ENCODE data around the gene GAD2. TPM values are rescaled to one million over a fixed set of nuclear protein-coding genes. Genes with fewer than 3 reads are reported as not detected.
"Not testable (repeated sequence)": the region's sequence is repeated elsewhere in the genome, so short reads cannot be mapped to it uniquely, and the experiment has no call there.

GAD2 gene
- total RNA-seq, 1 experiment from 2014 or later, result 2.7 TPM

- Histone ChIP-seq H3K27me3 (ENCODE audit: control insufficient read depth, insufficient read depth, low read length) (no peaks in the 10 kb centered on the region), H3K36me3 (replicated peaks; ENCODE audit: control insufficient read depth, insufficient read depth, low read length) (no peaks in the 10 kb centered on the region), H3K4me3 (ENCODE audit: insufficient read depth, low read depth, low read length) (no peak overlapping the region)
- DNase-seq, result no peak
Observed at GRCh38 chr10:26314265-26315013, 97.9 kb downstream of the GAD2 start.

DNA sequence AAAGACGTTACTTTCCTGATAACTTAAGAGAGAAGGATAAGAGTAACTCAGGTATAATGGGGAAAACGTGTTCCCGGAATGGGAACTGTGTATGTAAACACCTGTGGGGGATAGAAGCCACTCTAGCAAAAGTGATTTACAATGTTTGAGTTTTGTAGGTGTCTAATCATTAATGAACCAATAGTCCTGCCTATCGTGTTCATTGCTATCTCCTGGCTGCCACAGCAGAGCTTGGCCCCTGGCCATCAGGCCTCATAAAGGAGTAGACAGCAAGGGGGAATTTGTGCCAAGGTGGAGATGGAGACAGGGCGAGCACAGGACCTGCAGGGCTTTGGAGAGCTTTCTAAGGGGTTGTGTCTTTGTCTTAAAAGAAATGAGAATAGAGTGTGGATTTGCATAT, 102.1 kb downstream of the GAD2 start:
- H3K36me3 ChIP-seq (replicated peaks; ENCODE audit: control insufficient read depth, insufficient read depth, low read length), result no peaks in the 10 kb centered on the region
- no peaks in the 10 kb centered on the region for H3K27me3 ChIP-seq (ENCODE audit: control insufficient read depth, insufficient read depth, low read length)
- no peak overlapping the region for H3K4me3 ChIP-seq (ENCODE audit: insufficient read depth, low read depth, low read length)
- DNase-seq, result no peak

DNA sequence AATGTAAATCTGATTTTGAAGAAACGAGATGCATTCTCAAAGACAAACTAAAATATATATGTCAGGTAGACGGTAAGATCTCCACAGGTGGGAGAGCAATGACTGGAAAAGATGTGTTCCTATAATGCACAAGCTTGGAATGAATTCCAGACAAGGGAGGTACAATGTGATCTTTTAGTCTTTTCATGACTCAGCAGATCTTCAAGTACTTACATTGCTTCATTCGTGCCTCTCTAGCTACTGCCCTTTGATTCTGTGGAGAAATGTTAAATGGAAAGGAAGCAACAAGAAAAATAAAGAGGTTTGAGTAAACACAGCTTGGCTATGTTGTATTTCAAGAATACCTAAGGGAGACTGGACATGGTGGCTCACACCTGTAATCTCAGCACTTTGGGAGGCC, 106.6 kb downstream of the GAD2 start:
- Histone ChIP-seq H3K36me3 (replicated peaks; ENCODE audit: control insufficient read depth, insufficient read depth, low read length) (no peaks in the 10 kb centered on the region), H3K4me3 (ENCODE audit: insufficient read depth, low read depth, low read length) (no peak overlapping the region), H3K27me3 (ENCODE audit: control insufficient read depth, insufficient read depth, low read length) (no peaks in the 10 kb centered on the region)
- DNase-seq, result no peak

- H3K27me3 ChIP-seq (ENCODE audit: control insufficient read depth, insufficient read depth, low read length), result no peaks in the 10 kb centered on the region
- no peaks in the 10 kb centered on the region for H3K36me3 ChIP-seq (replicated peaks; ENCODE audit: control insufficient read depth, insufficient read depth, low read length)
- no peak for DNase-seq
- no peak overlapping the region for H3K4me3 ChIP-seq (ENCODE audit: insufficient read depth, low read depth, low read length)
Observed at GRCh38 chr10:26326851-26327250, 110.3 kb downstream of the GAD2 start.

DNA sequence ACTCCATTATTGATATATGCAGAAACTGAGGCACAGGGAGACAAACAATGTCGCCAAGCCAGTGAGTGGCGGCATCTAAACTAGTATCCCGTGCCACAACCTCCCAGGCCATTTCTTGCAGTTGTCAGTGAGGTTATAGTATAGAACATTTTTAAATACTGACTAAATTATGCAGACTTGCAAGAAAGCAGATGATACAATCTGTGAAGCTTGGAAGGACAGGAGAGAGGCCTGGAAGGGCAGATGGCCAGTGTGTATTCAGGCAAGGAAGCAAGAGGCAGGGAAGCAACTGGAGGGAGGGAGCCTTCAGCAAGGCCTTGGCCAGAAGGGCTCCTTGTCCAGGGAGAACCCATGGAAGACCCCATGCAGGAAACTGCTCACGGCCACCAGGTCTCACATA, 111.2 kb downstream of the GAD2 start:
- Histone ChIP-seq H3K27me3 (ENCODE audit: control insufficient read depth, insufficient read depth, low read length) (no peaks in the 10 kb centered on the region), H3K4me3 (ENCODE audit: insufficient read depth, low read depth, low read length) (no peak overlapping the region), H3K36me3 (replicated peaks; ENCODE audit: control insufficient read depth, insufficient read depth, low read length) (no peaks in the 10 kb centered on the region)
- no peak for DNase-seq

DNA sequence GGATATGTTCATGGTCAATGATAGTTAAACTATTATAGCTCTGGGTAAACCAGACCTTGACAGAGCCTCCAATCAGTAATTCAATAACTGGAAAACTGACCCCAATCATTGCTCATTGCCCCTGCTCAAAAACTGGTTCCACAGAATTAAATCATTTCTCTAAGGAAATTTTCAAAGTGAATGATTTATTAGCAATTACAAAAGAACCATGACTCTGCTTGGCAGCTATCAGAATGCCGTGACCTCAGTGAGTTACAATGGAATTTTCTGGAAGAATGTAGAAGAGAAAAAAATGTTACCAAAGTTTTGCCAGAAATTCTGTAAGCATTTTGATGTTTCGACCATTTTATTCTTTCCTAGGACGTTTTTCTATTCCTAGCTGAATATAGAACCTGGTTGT, 114.8 kb downstream of the GAD2 start:
- no peaks in the 10 kb centered on the region for H3K27me3 ChIP-seq (ENCODE audit: control insufficient read depth, insufficient read depth, low read length)
- no peaks in the 10 kb centered on the region for H3K36me3 ChIP-seq (replicated peaks; ENCODE audit: control insufficient read depth, insufficient read depth, low read length)
- DNase-seq, result no peak
- H3K4me3 ChIP-seq (ENCODE audit: insufficient read depth, low read depth, low read length), result no peak overlapping the region

GRCh38 chr10:26334232-26334931, 117.8 kb downstream of the GAD2 start:
- no peaks in the 10 kb centered on the region for H3K27me3 ChIP-seq (ENCODE audit: control insufficient read depth, insufficient read depth, low read length)
- DNase-seq, result no peak
- H3K36me3 ChIP-seq (replicated peaks; ENCODE audit: control insufficient read depth, insufficient read depth, low read length), result no peaks in the 10 kb centered on the region
- H3K4me3 ChIP-seq (ENCODE audit: insufficient read depth, low read depth, low read length), result no peak overlapping the region

DNA sequence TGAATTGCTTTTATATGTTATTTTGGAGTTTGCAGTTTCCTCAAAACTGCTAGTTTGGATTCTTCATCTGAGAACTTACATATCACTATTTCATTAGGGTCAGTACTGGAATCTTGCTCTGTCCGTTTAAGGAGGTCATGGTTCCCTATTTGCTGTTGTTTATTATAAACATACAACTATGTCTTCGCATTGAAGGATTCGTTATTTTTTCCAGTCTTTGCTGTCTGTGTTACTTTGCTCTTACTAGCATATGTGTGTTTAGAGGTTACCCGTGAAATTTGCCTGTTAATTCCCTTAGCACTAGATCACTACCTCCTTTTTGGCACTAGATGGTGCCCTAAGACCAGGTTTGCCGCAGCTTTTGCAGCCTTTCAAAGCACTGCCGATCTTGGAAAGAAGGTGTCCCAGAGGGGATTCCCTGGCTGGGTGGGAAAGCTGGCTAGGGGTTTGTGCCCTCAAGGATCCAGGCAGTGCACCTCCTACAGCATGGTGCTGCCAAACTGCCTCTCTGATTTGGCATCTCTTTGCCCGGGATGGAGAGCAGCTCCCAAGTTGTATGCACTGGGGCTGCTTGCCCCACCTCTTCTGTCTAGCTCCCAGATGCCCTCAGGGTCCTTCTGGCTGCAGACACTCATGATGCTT, 118.5 kb downstream of the GAD2 start:
- Histone ChIP-seq H3K36me3 (replicated peaks; ENCODE audit: control insufficient read depth, insufficient read depth, low read length) (no peaks in the 10 kb centered on the region), H3K27me3 (ENCODE audit: control insufficient read depth, insufficient read depth, low read length) (no peaks in the 10 kb centered on the region), H3K4me3 (ENCODE audit: insufficient read depth, low read depth, low read length) (no peak overlapping the region)
- DNase-seq, result peak; percentile 62

GRCh38 chr10:26335574-26336093, 119.1 kb downstream of the GAD2 start:
- no peak overlapping the region for H3K4me3 ChIP-seq (ENCODE audit: insufficient read depth, low read depth, low read length)
- no peaks in the 10 kb centered on the region for H3K27me3 ChIP-seq (ENCODE audit: control insufficient read depth, insufficient read depth, low read length)
- no peak for DNase-seq
- no peaks in the 10 kb centered on the region for H3K36me3 ChIP-seq (replicated peaks; ENCODE audit: control insufficient read depth, insufficient read depth, low read length)

- H3K27me3 ChIP-seq (ENCODE audit: control insufficient read depth, insufficient read depth, low read length), result no peaks in the 10 kb centered on the region
- DNase-seq, result no peak
- no peaks in the 10 kb centered on the region for H3K36me3 ChIP-seq (replicated peaks; ENCODE audit: control insufficient read depth, insufficient read depth, low read length)
- no peak overlapping the region for H3K4me3 ChIP-seq (ENCODE audit: insufficient read depth, low read depth, low read length)
Observed at GRCh38 chr10:26336979-26337378, 120.4 kb downstream of the GAD2 start.

- DNase-seq, result no peak
- no peak overlapping the region for H3K4me3 ChIP-seq (ENCODE audit: insufficient read depth, low read depth, low read length)
- H3K27me3 ChIP-seq (ENCODE audit: control insufficient read depth, insufficient read depth, low read length), result no peaks in the 10 kb centered on the region
- no peaks in the 10 kb centered on the region for H3K36me3 ChIP-seq (replicated peaks; ENCODE audit: control insufficient read depth, insufficient read depth, low read length)
Observed at GRCh38 chr10:26341701-26342100, 125.1 kb downstream of the GAD2 start.

GRCh38 chr10:26348821-26349417, 132.3 kb downstream of the GAD2 start:
- H3K36me3 ChIP-seq (replicated peaks; ENCODE audit: control insufficient read depth, insufficient read depth, low read length); H3K27me3 ChIP-seq (ENCODE audit: control insufficient read depth, insufficient read depth, low read length); H3K4me3 ChIP-seq (ENCODE audit: insufficient read depth, low read depth, low read length); DNase-seq: not testable (repeated sequence)
